ENCODE measurements around the gene PLCB1. TPM values are rescaled to one million over a fixed set of nuclear protein-coding genes. Genes with fewer than 3 reads are reported as not detected.

The PLCB1 gene
- total RNA-seq, 1 experiment from 2014 or later, result not detected

DNA sequence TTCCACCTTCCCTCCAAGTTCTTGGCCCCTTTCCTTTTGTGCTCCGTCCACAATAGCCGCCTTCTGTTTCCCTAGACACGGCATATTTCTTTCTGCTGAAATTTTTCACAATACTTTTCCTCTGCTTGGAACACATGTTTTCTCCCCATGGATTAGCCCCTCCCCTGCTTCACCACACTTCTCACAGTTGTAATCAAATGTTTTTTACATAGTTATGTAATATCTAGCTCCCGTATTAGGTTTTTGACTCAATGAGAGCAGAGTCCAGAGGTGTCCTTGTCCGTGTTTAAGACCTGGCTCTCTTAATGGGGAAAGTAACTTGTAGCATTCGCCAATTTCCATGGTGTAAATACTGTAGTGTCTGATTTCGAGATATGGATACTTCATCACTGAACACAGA, 34.7 kb downstream of the PLCB1 start:
- H3K4me3 ChIP-seq, result no peak overlapping the region
- no TSS peak for BruUV-seq (replicated peaks)
- ChIA-PET CTCF (no interaction called here), POLR2A (ENCODE audit: unreplicated experiment) (no interaction called here)
- peaks cover 9% of the 10 kb centered on the region; the same call in 1 of the 2 replicates for H3K27me3 ChIP-seq (ENCODE audit: insufficient read depth, low read depth)
- H3K9me2 ChIP-seq (ENCODE audit: insufficient read depth), result no peaks in the 10 kb centered on the region
- no peaks in the 10 kb centered on the region for H3F3A ChIP-seq (ENCODE audit: insufficient read depth, low read depth)
- no peak for DNase-seq
- H3K36me3 ChIP-seq (ENCODE audit: low read depth), result no peaks in the 10 kb centered on the region
- no peak overlapping the region for H2AFZ ChIP-seq
- intact Hi-C loops (cut with micrococcal nuclease; ENCODE audit: unreplicated experiment), result no loop called here
- no peak overlapping the region for H3K27ac ChIP-seq
- H3K4me1 ChIP-seq (replicated peaks; ENCODE audit: insufficient read depth), result no peaks in the 10 kb centered on the region
- TF ChIP-seq, protein P1, sequence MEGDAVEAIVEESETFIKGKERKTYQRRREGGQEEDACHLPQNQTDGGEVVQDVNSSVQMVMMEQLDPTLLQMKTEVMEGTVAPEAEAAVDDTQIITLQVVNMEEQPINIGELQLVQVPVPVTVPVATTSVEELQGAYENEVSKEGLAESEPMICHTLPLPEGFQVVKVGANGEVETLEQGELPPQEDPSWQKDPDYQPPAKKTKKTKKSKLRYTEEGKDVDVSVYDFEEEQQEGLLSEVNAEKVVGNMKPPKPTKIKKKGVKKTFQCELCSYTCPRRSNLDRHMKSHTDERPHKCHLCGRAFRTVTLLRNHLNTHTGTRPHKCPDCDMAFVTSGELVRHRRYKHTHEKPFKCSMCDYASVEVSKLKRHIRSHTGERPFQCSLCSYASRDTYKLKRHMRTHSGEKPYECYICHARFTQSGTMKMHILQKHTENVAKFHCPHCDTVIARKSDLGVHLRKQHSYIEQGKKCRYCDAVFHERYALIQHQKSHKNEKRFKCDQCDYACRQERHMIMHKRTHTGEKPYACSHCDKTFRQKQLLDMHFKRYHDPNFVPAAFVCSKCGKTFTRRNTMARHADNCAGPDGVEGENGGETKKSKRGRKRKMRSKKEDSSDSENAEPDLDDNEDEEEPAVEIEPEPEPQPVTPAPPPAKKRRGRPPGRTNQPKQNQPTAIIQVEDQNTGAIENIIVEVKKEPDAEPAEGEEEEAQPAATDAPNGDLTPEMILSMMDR (conservative IDR thresholded peaks at IDR 0.05), result no peak
- TF ChIP-seq EZH2 (IDR thresholded peaks at IDR 0.05; ENCODE audit: low read depth), result no peak
- H4K20me1 ChIP-seq (ENCODE audit: insufficient read depth), result no peaks in the 10 kb centered on the region
- H3K79me2 ChIP-seq (ENCODE audit: low read depth), result no peaks in the 10 kb centered on the region
- no peaks in the 10 kb centered on the region for H3K9me3 ChIP-seq (ENCODE audit: insufficient read depth, low read depth)
- H3K4me2 ChIP-seq, result no peak overlapping the region

DNA sequence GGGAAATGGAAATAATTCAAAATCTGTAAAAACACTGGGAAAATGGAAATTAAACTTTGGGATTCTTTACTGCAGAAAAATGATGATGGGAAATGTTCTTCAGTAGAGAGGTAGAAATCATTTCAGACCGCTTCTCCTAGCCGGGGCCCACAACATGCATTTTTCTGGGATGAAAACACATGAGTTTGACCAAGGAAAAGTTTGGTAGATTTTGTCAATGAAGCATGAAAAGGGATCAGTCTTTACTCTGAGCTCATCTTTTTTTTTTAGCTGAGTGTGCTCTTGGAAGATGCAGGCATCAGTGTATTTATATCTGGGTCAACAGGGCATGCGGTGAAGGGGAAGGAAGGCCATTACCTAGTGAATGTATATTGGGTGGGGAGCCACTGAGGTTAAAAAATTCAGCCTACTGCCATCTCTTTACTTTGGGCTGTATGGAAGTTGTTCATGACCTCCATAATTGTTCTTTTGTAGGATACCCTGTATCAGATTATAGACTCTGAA, 36.8 kb downstream of the PLCB1 start:
- Histone ChIP-seq H3K27ac (no peak overlapping the region), H3K79me2 (ENCODE audit: low read depth) (no peaks in the 10 kb centered on the region), H3K9me3 (ENCODE audit: insufficient read depth, low read depth) (no peaks in the 10 kb centered on the region), H3F3A (ENCODE audit: insufficient read depth, low read depth) (no peaks in the 10 kb centered on the region), H3K4me1 (replicated peaks; ENCODE audit: insufficient read depth) (no peaks in the 10 kb centered on the region), H3K36me3 (ENCODE audit: low read depth) (no peaks in the 10 kb centered on the region), H4K20me1 (ENCODE audit: insufficient read depth) (no peaks in the 10 kb centered on the region), H3K9me2 (ENCODE audit: insufficient read depth) (no peaks in the 10 kb centered on the region), H3K4me3 (no peak overlapping the region), H2AFZ (no peak overlapping the region), H3K27me3 (ENCODE audit: insufficient read depth, low read depth) (peaks cover 6% of the 10 kb centered on the region; the same call in 1 of the 2 replicates), H3K4me2 (no peak overlapping the region)
- ChIA-PET POLR2A (ENCODE audit: unreplicated experiment) (no interaction called here), CTCF (no interaction called here)
- intact Hi-C loops (cut with micrococcal nuclease; ENCODE audit: unreplicated experiment), result no loop called here
- DNase-seq, result no peak
- TF ChIP-seq, protein P1 (conservative IDR thresholded peaks at IDR 0.05), result no peak
- TF ChIP-seq EZH2 (IDR thresholded peaks at IDR 0.05; ENCODE audit: low read depth), result no peak
- no TSS peak for BruUV-seq (replicated peaks)

DNA sequence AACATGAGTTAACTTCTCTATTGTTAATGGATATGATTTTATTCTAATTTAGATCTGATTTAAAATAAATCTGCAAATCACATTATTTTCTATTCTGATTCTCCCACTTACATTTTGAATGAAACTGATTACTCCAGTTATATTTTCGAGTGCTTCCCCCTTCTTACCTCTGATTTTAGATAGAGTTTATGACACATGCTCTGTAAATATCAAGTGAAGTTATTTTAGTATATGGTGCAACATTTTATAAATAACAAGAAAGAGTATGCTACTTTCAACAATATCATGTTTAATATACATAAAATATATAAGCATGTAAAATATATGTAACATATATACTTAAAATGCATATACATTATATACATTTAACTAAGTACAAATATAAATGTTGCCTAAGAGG, 38.9 kb downstream of the PLCB1 start:
- H3K36me3 ChIP-seq (ENCODE audit: low read depth), result no peaks in the 10 kb centered on the region
- TF ChIP-seq, protein P1 (conservative IDR thresholded peaks at IDR 0.05), result no peak
- TF ChIP-seq EZH2 (IDR thresholded peaks at IDR 0.05; ENCODE audit: low read depth), result no peak
- CTCF ChIA-PET, result no interaction called here
- H3K9me2 ChIP-seq (ENCODE audit: insufficient read depth), result no peaks in the 10 kb centered on the region
- H2AFZ ChIP-seq, result no peak overlapping the region
- H3K79me2 ChIP-seq (ENCODE audit: low read depth), result no peaks in the 10 kb centered on the region
- H4K20me1 ChIP-seq (ENCODE audit: insufficient read depth), result no peaks in the 10 kb centered on the region
- no peaks in the 10 kb centered on the region for H3K4me1 ChIP-seq (replicated peaks; ENCODE audit: insufficient read depth)
- no peak overlapping the region for H3K4me3 ChIP-seq
- H3F3A ChIP-seq (ENCODE audit: insufficient read depth, low read depth), result no peaks in the 10 kb centered on the region
- no peak for DNase-seq
- no peak overlapping the region for H3K4me2 ChIP-seq
- no peaks in the 10 kb centered on the region for H3K9me3 ChIP-seq (ENCODE audit: insufficient read depth, low read depth)
- no peak overlapping the region for H3K27ac ChIP-seq
- POLR2A ChIA-PET (ENCODE audit: unreplicated experiment), result no interaction called here
- H3K27me3 ChIP-seq (ENCODE audit: insufficient read depth, low read depth), result peaks cover 3% of the 10 kb centered on the region; the same call in 1 of the 2 replicates
- intact Hi-C loops (cut with micrococcal nuclease; ENCODE audit: unreplicated experiment), result no loop called here
- BruUV-seq (replicated peaks), result no TSS peak

Data from PC-9 (cell line).